ENCODE results near the gene GJC2.

- TF ChIP-seq CTCF (IDR thresholded peaks at IDR 0.05; ENCODE audit: low read depth, low read length) (no peak), POLR2A (IDR thresholded peaks at IDR 0.05; ENCODE audit: extremely low read depth, insufficient read length) (no peak)
Observed at GRCh38 chr1:228152097-228152917, 2.6 kb downstream of the GJC2 start.

All from NB4 (cell line).